Measurements from ENCODE around the gene CFAP53.
A peak's percentile ranks its signal among the peaks of the same experiment; 100 is the strongest.

- TF ChIP-seq CTCF (conservative IDR thresholded peaks at IDR 0.05; ENCODE audit: low read length) (0 out of 2 replicates have a peak, but pooled peaks have one; percentile 19), EZH2phosphoT487 (IDR thresholded peaks at IDR 0.05; ENCODE audit: borderline replicate concordance, low read depth, low read length) (no peak)
These were observed 15.1 kb upstream of the CFAP53 start, which contains the start of gene MBD1 for GRCh38 chr18:50281295-50281971.
